Endodermal cell (in vitro differentiated cells): ENCODE measurements around the gene CETN3. TPM values are rescaled to one million over a fixed set of nuclear protein-coding genes. Genes with fewer than 3 reads are reported as not detected.

Source experiments
- DNase-seq: peaks from one replicate; pipeline ENCODE4 v3.0.0-alpha.2; 2017
- H3K27ac ChIP-seq: 2 replicates; pipeline ENCODE4 v1.5.1; 2013; ENCODE audit warnings: mild to moderate bottlenecking, low read depth, low read length, moderate library complexity
- H3K27me3 ChIP-seq: 2 replicates; pipeline ENCODE4 v1.6.1; 2013; ENCODE audit warnings: mild to moderate bottlenecking, low read length, moderate library complexity; ENCODE audit not compliant: insufficient read depth, control insufficient read depth, poor library complexity, severe bottlenecking
- H3K36me3 ChIP-seq: 2 replicates; pipeline ENCODE4 v1.7.0; 2013; ENCODE audit warnings: mild to moderate bottlenecking, low read length, moderate library complexity; ENCODE audit not compliant: control insufficient read depth, insufficient read depth
- H3K4me1 ChIP-seq: one replicate; pipeline ENCODE4 v1.7.0; 2013; ENCODE audit warnings: low read length; ENCODE audit not compliant: control insufficient read depth, insufficient read depth
- H3K4me3 ChIP-seq: 2 replicates; pipeline ENCODE4 v1.5.1; 2013; ENCODE audit warnings: mild to moderate bottlenecking, low read length, moderate library complexity
- H3K9ac ChIP-seq: 2 replicates; pipeline ENCODE4 v1.6.1; 2013; ENCODE audit warnings: mild to moderate bottlenecking, low read length, moderate library complexity; ENCODE audit not compliant: poor library complexity, severe bottlenecking; ENCODE audit errors: extremely low read depth
- H3K9me3 ChIP-seq: 2 replicates; pipeline ENCODE4 v1.6.1; 2013; ENCODE audit warnings: mild to moderate bottlenecking, low read length, moderate library complexity; ENCODE audit not compliant: control insufficient read depth
- H3K27ac Mint-ChIP-seq: 2 replicates; pipeline ENCODE4 v1.8.0; 2020; ENCODE audit warnings: mixed read lengths
- H3K27me3 Mint-ChIP-seq: 2 replicates; pipeline ENCODE4 v1.8.0; 2021; ENCODE audit warnings: mild to moderate bottlenecking, mixed read lengths; ENCODE audit not compliant: insufficient read depth
- H3K36me3 Mint-ChIP-seq: 2 replicates; pipeline ENCODE4 v1.8.0; 2020; ENCODE audit warnings: low read depth, mixed read lengths
- H3K4me1 Mint-ChIP-seq: 2 replicates; pipeline ENCODE4 v1.8.0; 2020; ENCODE audit warnings: mixed read lengths
- H3K4me3 Mint-ChIP-seq: 2 replicates; pipeline ENCODE4 v1.8.0; 2020; ENCODE audit warnings: mild to moderate bottlenecking, moderate library complexity, mixed read lengths
- H3K9me3 Mint-ChIP-seq: 2 replicates; pipeline ENCODE4 v1.8.0; 2020; ENCODE audit warnings: mild to moderate bottlenecking, mixed read lengths
- WGBS, 2 experiments: methylation state at CpG; one replicate each; pipeline versions ENCODE4 v1.1.5 to v1.1.7; 2013; ENCODE audit warnings: missing lambda C conversion rate in 2 of 2, mixed read lengths in 1 of 2; ENCODE audit not compliant: insufficient coverage in 1 of 2, insufficient read length in 1 of 2; 5-methylcytosine and 5-hydroxymethylcytosine counted together
- total RNA-seq, 2 donors: library from RNA; stranded (reverse); fragmentation: NEBNext Ultra II Directional in 1 of 2; extraction: Animal tissue kit (Norgen Biotek cat#: 25700) in 1 of 2; gene quantifications; 2 replicates in 1 of 2; 3 replicates in 1 of 2; pipeline ENCODE4 v1.2.1, GENCODE V29; 2021
- TF ChIP-seq, protein P1 (sequence below): fragments of 200-600 bp; sonication (generic); conservative IDR thresholded peaks from 2 replicates; pipeline ENCODE4 v1.5.0; 2021; ENCODE audit warnings: antibody characterized with exemption, mild to moderate bottlenecking

The CETN3 gene
- total RNA-seq, 2 donors from 2014 or later, result 50.7 to 65.1 TPM

GRCh38 chr5:90387508-90387907 is 22.0 kb downstream of the CETN3 start:
- H3K27ac ChIP-seq, result no peak overlapping the region
- Mint-ChIP-seq H3K36me3 (peaks cover 7% of the 10 kb centered on the region), H3K4me1 (peaks cover 20% of the 10 kb centered on the region), H3K9me3 (peaks cover 3% of the 10 kb centered on the region), H3K27me3 (no peaks in the 10 kb centered on the region), H3K27ac (no peak overlapping the region), H3K4me3 (no peak overlapping the region)
- H3K9me3 ChIP-seq, result no peaks in the 10 kb centered on the region
- H3K4me3 ChIP-seq, result no peak overlapping the region
- WGBS, 2 experiments, result 76 to 100% methylated on average over 1 to 3 of the region's 3 CpGs
- TF ChIP-seq, protein P1, sequence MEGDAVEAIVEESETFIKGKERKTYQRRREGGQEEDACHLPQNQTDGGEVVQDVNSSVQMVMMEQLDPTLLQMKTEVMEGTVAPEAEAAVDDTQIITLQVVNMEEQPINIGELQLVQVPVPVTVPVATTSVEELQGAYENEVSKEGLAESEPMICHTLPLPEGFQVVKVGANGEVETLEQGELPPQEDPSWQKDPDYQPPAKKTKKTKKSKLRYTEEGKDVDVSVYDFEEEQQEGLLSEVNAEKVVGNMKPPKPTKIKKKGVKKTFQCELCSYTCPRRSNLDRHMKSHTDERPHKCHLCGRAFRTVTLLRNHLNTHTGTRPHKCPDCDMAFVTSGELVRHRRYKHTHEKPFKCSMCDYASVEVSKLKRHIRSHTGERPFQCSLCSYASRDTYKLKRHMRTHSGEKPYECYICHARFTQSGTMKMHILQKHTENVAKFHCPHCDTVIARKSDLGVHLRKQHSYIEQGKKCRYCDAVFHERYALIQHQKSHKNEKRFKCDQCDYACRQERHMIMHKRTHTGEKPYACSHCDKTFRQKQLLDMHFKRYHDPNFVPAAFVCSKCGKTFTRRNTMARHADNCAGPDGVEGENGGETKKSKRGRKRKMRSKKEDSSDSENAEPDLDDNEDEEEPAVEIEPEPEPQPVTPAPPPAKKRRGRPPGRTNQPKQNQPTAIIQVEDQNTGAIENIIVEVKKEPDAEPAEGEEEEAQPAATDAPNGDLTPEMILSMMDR, result no peak
- H3K36me3 ChIP-seq, result peaks cover 2% of the 10 kb centered on the region
- H3K4me1 ChIP-seq, result no peaks in the 10 kb centered on the region
- no peaks in the 10 kb centered on the region for H3K27me3 ChIP-seq
- H3K9ac ChIP-seq, result no peak overlapping the region
- no peak for DNase-seq

- Mint-ChIP-seq H3K4me1 (peaks cover 16% of the 10 kb centered on the region), H3K9me3 (peaks cover 3% of the 10 kb centered on the region), H3K27me3 (no peaks in the 10 kb centered on the region), H3K4me3 (no peak overlapping the region), H3K27ac (no peak overlapping the region), H3K36me3 (no peaks in the 10 kb centered on the region)
- Histone ChIP-seq H3K27ac (no peak overlapping the region), H3K27me3 (no peaks in the 10 kb centered on the region), H3K9ac (no peak overlapping the region), H3K4me3 (no peak overlapping the region), H3K36me3 (no peaks in the 10 kb centered on the region), H3K9me3 (no peaks in the 10 kb centered on the region), H3K4me1 (no peaks in the 10 kb centered on the region)
- TF ChIP-seq, protein P1, result peak; percentile 85
- WGBS, 2 experiments, result 100% methylated on average over 1 of the region's 1 CpG; no CpG with 5 or more reads in 1 of the 2 experiments
- no peak for DNase-seq
These were observed 23.4 kb downstream of the CETN3 start for GRCh38 chr5:90386099-90386710.

GRCh38 chr5:90384389-90384788 is 25.2 kb downstream of the CETN3 start:
- Mint-ChIP-seq H3K4me1 (peaks cover 8% of the 10 kb centered on the region), H3K4me3 (no peak overlapping the region), H3K27ac (no peak overlapping the region), H3K9me3 (peaks cover 3% of the 10 kb centered on the region), H3K36me3 (no peaks in the 10 kb centered on the region), H3K27me3 (no peaks in the 10 kb centered on the region)
- H3K36me3 ChIP-seq, result no peaks in the 10 kb centered on the region
- TF ChIP-seq, protein P1, result no peak
- no peaks in the 10 kb centered on the region for H3K27me3 ChIP-seq
- H3K9me3 ChIP-seq, result no peaks in the 10 kb centered on the region
- no peaks in the 10 kb centered on the region for H3K4me1 ChIP-seq
- no peak overlapping the region for H3K27ac ChIP-seq
- no CpG with 5 or more reads among the region's 1 CpG for WGBS, 2 experiments
- no peak overlapping the region for H3K9ac ChIP-seq
- no peak for DNase-seq
- no peak overlapping the region for H3K4me3 ChIP-seq
